ENCODE measurements around the gene GPR85.

- TF ChIP-seq CTCF (IDR thresholded peaks at IDR 0.05; ENCODE audit: insufficient read depth, low read depth, low read length) (no peak), EZH2 (IDR thresholded peaks at IDR 0.05; ENCODE audit: insufficient read depth, low read length) (no peak)
These were observed 52.7 kb downstream of the GPR85 start for GRCh38 chr7:113033959-113034358.

All from astrocyte (in vitro differentiated cells and primary cell).